Suppressor macrophage treated with lipopolysaccharide for 1 hour (primary cell): ENCODE data around the gene SPR.
A peak's percentile ranks its signal among the peaks of the same experiment; 100 is the strongest.
"Not testable (repeated sequence)": the region's sequence is repeated elsewhere in the genome, so short reads cannot be mapped to it uniquely, and the experiment has no call there.

Experiments
- DNase-seq, 3 donors: peaks; one replicate each; pipeline ENCODE4 v3.0.0-alpha.2; 2020 to 2022

The SPR gene

DNA sequence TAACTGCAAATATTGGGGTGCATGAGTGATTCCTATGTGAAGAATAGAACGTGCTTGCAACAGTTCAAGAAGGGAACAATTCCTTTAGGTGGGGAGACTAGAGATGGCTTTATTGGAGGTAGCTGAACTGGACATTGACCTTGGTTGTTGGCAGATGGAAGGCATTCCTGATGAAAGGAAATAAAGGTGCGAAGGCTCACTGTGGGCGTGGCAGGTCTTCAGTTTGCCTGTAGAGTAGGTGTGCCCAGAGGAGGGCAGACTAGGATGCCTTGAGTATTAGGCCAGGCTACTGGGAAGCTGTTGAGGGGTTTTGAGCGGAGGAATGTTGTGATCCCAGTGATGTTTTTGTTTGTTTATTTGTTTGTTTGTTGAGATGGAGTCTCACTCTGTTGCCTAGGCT is 2.8 kb downstream of the SPR start:
- no peak for DNase-seq

- peak; percentile 79 to 88 (median 87) for DNase-seq
These were observed 4.0 kb downstream of the SPR start for GRCh38 chr2:72891091-72891818.

- peak; percentile 78 to 88 (median 86) for DNase-seq
These were observed 5.4 kb downstream of the SPR start for GRCh38 chr2:72892506-72893173.

DNA sequence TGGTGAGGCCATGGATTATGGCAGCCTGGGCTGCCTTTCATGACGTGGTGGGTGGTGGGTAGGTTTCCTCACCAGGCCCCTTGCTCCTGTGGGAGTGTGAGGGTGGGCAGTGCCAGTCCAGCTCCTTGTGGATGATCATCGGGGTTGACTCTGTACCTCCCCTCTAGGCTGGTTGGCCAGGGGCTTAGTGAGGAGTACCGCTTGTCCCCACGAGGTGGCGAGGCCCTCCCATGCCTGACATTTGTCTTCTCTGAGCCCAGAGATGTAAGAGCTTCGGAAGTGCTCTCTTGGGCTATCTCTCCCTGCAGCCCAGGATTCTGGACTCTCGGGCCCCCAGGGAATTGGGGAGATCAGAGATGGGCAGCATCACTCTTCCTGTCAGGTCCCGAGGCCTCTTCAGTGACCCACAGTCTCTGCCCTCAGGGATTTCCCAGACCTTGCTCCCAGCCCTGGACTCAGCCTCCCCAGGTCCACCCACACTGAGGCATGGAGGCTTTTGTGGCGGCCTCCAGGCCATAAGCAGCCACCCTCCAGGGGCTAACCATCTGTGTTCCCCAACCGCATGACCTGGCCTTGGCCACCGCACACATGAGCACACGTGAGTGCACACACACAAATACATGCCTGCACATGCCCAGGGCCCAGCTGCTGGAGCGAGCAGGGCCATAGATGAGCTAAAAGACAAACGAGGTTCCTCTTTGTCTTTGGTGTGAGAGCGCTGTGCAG is 6.5 kb downstream of the SPR start:
- peak; percentile 62 to 75 (median 65) for DNase-seq

DNA sequence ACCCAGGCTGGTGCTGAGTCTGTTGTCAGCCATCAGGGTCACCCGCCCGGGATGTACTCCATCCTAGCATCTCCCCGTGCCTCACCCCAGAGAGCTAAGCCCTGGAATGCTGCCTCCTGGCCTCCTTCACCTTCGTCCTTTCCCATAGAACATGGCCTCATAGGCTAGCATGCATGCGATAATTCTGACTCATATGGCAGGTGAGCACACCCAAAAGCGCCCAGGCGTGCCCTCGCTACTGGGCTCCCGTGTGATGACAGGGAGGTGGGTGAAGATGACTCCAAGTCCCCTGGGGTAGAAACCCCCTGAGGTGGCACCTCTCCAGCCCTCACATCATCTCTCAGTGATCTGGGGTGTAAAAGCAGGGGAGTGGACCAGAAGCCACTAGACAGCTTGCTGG is 7.3 kb downstream of the SPR start:
- no peak for DNase-seq

- no peak for DNase-seq
These were observed 7.9 kb downstream of the SPR start for GRCh38 chr2:72895154-72895553.

DNA sequence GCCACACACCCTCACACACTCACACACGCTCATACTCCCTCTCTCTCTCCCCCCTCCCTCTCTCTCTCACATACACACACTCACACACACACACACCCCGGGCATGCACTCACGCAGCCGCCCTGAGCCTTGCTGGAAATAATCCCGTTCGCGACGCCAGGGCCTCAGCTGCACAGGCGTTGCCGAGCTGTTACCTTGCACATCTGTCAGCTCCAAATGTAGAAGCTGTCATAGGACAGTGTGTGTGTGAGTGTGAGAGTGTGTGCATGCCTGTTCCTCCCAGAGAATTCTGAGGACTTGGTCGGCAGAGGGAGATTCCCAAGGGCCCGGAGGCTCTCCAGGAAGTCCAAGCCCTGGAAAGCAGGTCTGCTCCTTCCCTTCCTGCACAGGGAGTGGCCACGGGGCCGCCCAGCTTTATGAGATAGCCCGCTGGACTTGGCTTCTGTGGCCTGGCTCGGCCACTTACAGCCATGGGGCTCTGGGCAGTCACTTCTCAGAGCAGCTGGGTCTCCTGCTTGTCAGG is 8.6 kb downstream of the SPR start:
- no peak for DNase-seq

DNA sequence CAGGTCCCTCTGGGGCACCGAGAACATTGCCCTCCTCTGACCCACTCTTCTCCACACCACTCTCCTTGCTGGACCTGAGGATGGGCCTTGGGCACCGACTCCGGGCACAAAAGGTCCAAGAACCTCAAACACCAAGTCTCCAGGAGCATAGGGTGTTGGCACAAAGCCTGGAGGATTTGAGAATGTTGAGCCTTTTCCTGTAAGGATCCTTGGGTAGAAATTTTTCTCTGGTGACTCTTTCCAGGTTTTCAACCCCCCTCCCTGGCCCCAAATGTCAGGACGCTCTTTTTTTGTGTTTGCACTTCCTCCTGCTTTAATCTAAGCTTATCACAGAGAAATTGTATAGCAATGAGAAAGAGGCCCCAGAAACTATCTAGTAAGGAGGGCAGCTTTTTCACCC is 9.2 kb downstream of the SPR start:
- no peak for DNase-seq

DNA sequence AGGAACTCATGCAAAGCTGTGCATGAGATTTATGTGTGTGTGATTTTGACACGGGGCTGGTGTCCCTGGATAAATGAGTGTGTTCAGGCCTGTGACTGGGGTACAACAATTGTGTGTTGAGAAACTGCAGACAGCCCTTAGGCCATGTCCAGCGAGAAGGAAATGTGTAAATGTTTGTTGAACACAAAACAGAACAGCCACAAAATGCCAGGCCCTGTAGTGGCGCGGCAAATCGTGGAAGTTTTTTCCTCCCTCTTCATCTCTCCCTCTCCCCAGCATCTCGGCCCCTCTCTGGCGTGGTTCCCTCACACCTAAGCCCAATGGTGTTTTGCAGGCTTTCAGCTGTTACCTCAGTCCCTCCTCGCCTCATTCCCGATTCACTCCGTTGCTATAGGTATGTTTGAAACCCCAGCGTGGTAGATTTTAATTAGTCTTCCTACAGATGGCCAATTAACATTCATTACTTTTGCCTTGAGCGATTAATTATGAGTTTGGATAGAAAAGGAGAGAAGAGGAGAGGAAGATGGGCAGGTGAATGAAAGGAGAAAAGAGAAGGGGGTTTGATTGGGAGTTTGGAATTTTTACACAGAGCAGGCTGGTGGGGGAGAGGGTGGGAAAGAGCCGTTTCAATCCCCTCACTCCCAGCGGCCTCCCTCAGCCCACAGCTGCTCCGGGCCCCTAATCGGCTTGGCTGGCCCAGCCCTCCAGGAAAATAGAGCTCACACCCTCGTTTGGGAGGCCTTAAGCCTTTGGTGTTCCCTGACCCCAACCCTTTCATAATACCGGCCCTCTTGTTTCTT is 10.8 kb downstream of the SPR start:
- DNase-seq, result no peak

GRCh38 chr2:72898585-72898906 is 11.3 kb downstream of the SPR start:
- DNase-seq, result no peak

- no peak for DNase-seq
These were observed 13.1 kb downstream of the SPR start for GRCh38 chr2:72900191-72900825.

- DNase-seq, result no peak
These were observed 14.2 kb downstream of the SPR start for GRCh38 chr2:72901426-72901825.

GRCh38 chr2:72907369-72907768 is 20.2 kb downstream of the SPR start:
- DNase-seq, result not testable (repeated sequence)

DNA sequence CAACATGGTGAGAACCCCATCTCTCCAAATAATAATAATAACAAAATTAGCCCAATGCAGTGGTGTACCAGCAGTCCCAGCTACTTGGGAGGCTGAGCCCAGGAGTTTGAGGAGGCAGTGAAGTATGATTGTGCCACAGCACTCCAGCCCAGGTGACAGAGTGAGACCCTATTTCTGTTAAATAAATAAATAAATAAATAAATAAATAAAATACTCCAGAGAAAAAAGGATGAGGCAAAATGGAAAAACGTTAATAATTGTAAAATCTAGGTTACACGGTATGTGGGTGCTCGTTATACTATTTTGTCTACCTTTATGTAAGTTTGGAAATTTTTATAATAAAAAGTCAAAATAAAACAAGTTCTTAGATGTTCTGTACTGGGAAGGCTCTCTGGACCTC is 21.5 kb downstream of the SPR start:
- DNase-seq, result no peak

- no peak for DNase-seq
These were observed 24.0 kb downstream of the SPR start for GRCh38 chr2:72911256-72911655.

- DNase-seq, result no peak
These were observed 26.4 kb downstream of the SPR start for GRCh38 chr2:72913486-72914205.

GRCh38 chr2:72914206-72914559 is 27.0 kb downstream of the SPR start:
- DNase-seq, result no peak

DNA sequence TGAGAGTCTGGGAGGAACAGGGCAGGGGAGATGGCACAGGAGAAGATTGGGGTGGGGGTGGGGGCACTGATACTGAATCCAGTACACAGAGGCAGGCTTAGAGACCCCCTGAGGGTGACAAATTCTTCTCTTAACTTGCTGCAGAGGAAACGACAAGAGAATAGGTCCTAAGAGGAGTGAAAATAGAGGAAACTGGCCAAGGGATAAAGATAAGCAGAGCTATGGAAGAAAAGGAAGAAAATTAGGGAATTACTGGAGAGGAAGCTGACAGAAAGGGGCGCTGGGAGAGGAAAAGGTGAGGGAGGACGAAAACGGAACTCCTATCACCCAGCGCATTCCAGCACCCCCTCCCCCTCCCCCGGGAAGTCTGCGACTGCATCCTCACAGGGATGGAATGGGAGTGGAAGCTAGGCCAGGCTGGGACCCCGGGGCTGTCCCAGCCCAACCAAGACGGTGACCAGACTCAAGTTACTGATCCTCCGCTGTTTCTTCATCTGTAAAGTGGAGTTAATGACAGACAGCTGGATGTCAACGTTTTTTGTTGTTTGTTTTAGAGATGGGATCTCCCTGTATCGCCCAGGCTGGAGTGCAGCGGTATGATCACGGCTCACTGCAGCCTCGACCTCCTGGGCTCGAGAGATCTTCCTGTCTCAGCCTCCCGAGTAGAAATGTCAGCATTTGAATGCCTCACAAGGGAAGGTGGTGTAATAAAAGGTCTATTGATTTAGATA is 27.5 kb downstream of the SPR start:
- DNase-seq, result no peak

DNA sequence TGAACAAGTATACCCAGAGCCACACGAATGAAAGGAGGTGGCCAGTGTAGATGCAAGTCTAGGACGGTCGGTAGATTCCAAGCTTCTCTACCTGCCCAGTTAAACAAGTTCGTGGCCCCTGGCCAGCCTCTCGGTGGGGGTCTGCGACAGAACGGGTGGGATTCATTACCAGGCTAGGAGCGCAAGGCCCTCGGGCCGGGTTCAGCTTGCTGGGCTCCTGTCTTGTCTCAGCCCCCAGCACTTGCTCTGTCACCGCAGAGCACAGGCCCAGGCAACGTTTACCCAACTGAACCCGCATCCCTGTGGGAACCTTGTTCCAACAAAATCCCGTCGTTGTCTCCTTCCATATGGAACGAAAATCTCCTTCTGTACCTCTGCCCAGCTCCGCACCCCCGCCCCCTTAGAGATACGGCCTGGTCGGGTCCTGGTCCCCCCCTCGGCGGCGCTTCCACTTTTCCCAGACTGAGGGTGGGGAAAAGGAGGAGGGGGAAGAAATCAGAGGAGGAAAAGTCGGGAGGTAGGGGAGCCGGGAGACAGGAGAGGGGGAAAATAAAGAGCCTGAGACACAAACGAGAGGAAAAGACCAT is 28.2 kb downstream of the SPR start:
- DNase-seq, result no peak

DNA sequence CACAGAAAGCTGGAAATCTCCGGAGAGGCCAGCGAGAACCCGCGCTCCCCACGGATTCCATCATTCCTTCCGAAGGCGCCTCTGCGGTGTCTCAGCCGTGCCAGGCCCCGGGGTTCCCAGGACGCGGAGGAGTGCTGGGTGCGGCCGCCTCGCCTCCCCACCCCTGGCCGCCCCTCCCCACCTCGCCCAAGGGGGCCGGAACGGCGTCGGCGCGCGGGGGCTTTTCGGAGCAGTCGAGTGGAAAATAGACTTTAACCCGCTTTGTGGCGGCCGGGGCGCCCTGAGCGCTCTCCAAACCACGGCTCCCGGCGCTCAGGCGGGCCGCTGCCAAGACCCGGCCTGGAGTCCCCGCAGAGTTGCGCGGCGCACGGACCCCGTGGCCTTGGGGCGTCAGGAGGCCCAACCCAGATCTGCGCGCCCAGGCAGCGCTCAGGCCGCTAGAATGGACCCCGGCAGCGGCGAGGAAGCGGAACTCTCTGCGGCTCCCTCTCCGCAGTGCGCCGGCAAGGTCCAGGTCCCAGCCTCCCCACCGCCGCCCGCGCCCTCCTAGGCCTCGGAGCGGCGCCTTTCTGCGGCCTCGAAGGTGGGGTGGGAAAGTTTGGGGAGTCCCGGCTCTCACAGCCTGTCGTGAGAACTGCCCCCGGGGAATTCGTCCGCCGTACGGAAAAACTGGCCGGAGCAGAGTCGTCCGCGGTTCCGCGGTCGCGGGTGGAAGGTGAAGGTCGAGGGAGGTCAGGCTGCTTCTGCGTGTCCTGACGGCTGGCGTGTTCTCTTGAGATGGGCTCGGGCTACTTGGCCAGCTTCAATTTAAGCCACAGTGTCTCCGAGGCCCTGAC is 28.9 kb downstream of the SPR start:
- peak; percentile 29 to 70 (median 57) for DNase-seq
